Measurements from ENCODE around the gene HYAL4.
"Not testable (repeated sequence)": the region's sequence is repeated elsewhere in the genome, so short reads cannot be mapped to it uniquely, and the experiment has no call there.

Gene HYAL4

DNA sequence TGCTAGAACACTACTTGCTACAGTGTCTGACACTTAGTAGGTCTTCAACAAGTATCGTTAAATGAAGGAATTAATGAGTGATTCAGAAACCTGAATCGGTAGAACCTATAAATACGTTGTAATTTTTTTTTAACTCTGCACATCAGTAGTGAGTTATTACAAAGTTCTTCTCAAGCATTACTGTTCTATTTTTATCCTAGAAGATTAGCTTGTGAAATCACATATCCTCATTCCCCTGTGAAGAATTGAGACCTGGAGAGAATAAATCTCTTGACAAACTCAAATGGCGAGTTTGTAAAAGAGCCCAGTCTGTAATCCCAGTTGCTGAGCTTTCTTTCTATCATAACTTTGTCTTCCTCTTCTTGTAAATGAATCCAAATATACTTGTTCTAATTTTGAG lies 34.7 kb downstream of the HYAL4 start:
- no peak for TF ChIP-seq POLR2AphosphoS5 (IDR thresholded peaks at IDR 0.05; ENCODE audit: low read depth, low read length)
- TF ChIP-seq POLR2A (IDR thresholded peaks at IDR 0.05; ENCODE audit: low read depth, low read length), result no peak
- TF ChIP-seq TAF1 (IDR thresholded peaks at IDR 0.05; ENCODE audit: borderline replicate concordance, low read depth, low read length), result no peak
- DNase-seq (ENCODE audit: insufficient read length) (no peak), FAIRE-seq (no peak)

DNA sequence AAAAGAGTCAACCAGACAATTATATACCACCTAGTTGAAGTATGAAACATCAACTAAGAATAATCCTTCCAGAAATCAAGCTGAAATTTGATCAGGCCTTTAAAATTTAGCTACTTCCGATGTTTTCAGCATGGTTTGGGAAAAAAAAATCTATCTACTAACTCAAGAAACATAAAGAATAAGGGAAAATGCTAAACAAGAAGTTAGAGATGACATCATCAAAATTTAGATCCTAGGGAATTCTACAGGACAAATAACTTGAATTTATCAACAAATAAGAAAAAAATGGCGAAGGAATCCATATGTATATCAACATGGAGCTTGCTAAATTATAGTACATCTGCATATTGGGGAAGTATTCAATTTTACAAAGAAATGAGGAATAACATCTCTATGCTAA lies 36.3 kb downstream of the HYAL4 start:
- FAIRE-seq (no peak), DNase-seq (ENCODE audit: insufficient read length) (no peak)
- TF ChIP-seq POLR2A (IDR thresholded peaks at IDR 0.05; ENCODE audit: low read depth, low read length) (no peak), POLR2AphosphoS5 (IDR thresholded peaks at IDR 0.05; ENCODE audit: low read depth, low read length) (no peak), TAF1 (IDR thresholded peaks at IDR 0.05; ENCODE audit: borderline replicate concordance, low read depth, low read length) (no peak)

DNA sequence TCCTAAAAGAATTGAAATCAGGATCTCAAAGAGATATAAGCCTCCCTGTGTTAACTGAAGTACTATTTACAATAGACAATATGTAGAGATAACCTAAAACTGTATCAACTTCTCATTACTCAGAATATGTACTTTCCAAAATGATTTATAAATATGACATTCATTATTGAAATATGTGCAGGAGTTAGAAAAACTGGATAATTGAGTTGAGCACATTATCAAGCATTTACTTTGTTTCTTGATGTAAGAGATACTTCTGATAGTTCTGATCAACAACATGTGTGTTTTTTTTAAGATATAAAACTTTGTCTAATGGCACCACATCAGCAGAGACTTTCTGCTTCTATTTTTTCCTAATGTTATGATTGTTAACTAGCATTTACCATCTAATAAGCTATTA lies 38.2 kb downstream of the HYAL4 start:
- no peak for FAIRE-seq

DNA sequence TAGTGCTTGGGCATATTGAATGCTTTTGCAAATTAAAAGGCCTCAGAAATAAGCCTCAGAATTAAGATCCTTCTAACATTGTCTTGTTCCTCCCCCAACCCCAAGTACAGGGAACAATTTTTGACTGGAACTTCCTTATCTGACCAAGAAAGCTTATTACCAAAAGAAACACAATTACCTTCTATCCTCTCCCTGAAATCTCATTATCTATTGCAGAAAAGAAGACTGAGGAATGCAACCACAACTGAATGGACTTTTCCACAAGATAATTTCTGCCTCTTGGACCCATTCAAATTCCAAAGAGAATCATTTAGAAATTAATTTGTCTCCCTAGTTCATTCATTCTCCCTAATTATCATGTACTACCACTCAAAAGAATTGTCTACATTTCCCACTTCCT lies 43.2 kb downstream of the HYAL4 start:
- no peak for DNase-seq (ENCODE audit: insufficient read length)
- TF ChIP-seq TAF1 (IDR thresholded peaks at IDR 0.05; ENCODE audit: borderline replicate concordance, low read depth, low read length) (no peak), POLR2A (IDR thresholded peaks at IDR 0.05; ENCODE audit: low read depth, low read length) (no peak), POLR2AphosphoS5 (IDR thresholded peaks at IDR 0.05; ENCODE audit: low read depth, low read length) (no peak)
- FAIRE-seq, result no peak

More for the DNA sequence above, 38.2 kb downstream of the HYAL4 start:
- no peak for DNase-seq (ENCODE audit: insufficient read length)
- TF ChIP-seq TAF1 (IDR thresholded peaks at IDR 0.05; ENCODE audit: borderline replicate concordance, low read depth, low read length) (no peak), POLR2A (IDR thresholded peaks at IDR 0.05; ENCODE audit: low read depth, low read length) (no peak), POLR2AphosphoS5 (IDR thresholded peaks at IDR 0.05; ENCODE audit: low read depth, low read length) (no peak)

DNA sequence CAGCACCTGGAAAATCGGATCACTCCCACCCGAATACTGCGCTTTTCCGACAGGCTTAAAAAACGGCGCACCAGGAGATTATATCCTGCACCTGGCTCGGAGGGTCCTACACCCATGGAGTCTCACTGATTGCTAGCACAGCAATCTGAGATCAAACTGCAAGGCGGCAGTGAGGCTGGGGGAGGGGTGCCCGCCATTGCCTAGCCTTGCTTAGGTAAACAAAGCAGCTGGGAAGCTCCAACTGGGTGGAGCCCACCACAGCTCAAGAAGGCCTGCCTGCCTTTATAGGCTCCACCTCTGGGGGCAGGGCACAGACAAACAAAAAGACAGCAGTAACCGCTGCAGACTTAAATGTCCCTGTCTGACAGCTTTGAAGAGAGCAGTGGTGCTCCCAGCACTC lies 49.8 kb downstream of the HYAL4 start:
- not testable (repeated sequence) for DNase-seq (ENCODE audit: insufficient read length); FAIRE-seq

- no peak for TF ChIP-seq TAF1 (IDR thresholded peaks at IDR 0.05; ENCODE audit: borderline replicate concordance, low read depth, low read length)
- TF ChIP-seq POLR2A (IDR thresholded peaks at IDR 0.05; ENCODE audit: low read depth, low read length), result no peak
- no peak for TF ChIP-seq POLR2AphosphoS5 (IDR thresholded peaks at IDR 0.05; ENCODE audit: low read depth, low read length)
- DNase-seq (ENCODE audit: insufficient read length) (no peak), FAIRE-seq (no peak)
Observed at GRCh38 chr7:123901101-123901500, 56.1 kb downstream of the HYAL4 start.

GRCh38 chr7:123905714-123906113 lies 60.7 kb downstream of the HYAL4 start:
- TF ChIP-seq TAF1 (IDR thresholded peaks at IDR 0.05; ENCODE audit: borderline replicate concordance, low read depth, low read length) (no peak), POLR2A (IDR thresholded peaks at IDR 0.05; ENCODE audit: low read depth, low read length) (no peak), POLR2AphosphoS5 (IDR thresholded peaks at IDR 0.05; ENCODE audit: low read depth, low read length) (no peak)
- no peak for FAIRE-seq
- DNase-seq (ENCODE audit: insufficient read length), result no peak

DNA sequence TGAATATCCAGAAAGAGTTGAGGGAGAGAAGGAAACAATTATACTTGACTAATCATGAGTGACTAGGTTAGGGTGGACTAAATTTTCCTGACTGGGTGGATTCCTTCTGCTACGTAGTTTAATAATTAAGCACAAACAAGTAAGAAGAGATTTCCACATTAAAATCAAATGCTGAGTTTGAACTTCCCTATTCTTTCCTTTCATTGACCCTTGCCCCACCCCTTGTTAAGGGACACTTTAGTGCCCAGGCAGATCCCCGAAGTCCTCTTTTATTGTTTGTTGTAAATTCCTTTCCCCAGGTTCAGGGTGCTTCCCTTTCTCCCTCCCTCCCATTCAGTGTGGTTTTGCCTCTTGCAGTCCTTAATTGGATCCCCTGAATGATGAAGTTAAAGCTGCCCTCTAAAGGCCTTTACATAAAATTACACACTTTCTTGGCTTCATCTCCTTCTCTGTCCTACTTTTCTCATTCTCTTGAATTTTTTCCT lies 71.3 kb downstream of the HYAL4 start:
- DNase-seq (ENCODE audit: insufficient read length) (no peak), FAIRE-seq (no peak)
- TF ChIP-seq POLR2A (IDR thresholded peaks at IDR 0.05; ENCODE audit: low read depth, low read length) (no peak), TAF1 (IDR thresholded peaks at IDR 0.05; ENCODE audit: borderline replicate concordance, low read depth, low read length) (no peak), POLR2AphosphoS5 (IDR thresholded peaks at IDR 0.05; ENCODE audit: low read depth, low read length) (no peak)

GRCh38 chr7:123917878-123918277 lies 72.9 kb downstream of the HYAL4 start:
- FAIRE-seq (no peak), DNase-seq (ENCODE audit: insufficient read length) (no peak)
- TF ChIP-seq POLR2A (IDR thresholded peaks at IDR 0.05; ENCODE audit: low read depth, low read length) (no peak), POLR2AphosphoS5 (IDR thresholded peaks at IDR 0.05; ENCODE audit: low read depth, low read length) (no peak), TAF1 (IDR thresholded peaks at IDR 0.05; ENCODE audit: borderline replicate concordance, low read depth, low read length) (no peak)

- no peak for TF ChIP-seq TAF1 (IDR thresholded peaks at IDR 0.05; ENCODE audit: borderline replicate concordance, low read depth, low read length)
- no peak for TF ChIP-seq POLR2A (IDR thresholded peaks at IDR 0.05; ENCODE audit: low read depth, low read length)
- no peak for TF ChIP-seq POLR2AphosphoS5 (IDR thresholded peaks at IDR 0.05; ENCODE audit: low read depth, low read length)
- DNase-seq (ENCODE audit: insufficient read length), result no peak
- FAIRE-seq, result no peak
Observed at GRCh38 chr7:123918309-123918708, 73.3 kb downstream of the HYAL4 start.

DNA sequence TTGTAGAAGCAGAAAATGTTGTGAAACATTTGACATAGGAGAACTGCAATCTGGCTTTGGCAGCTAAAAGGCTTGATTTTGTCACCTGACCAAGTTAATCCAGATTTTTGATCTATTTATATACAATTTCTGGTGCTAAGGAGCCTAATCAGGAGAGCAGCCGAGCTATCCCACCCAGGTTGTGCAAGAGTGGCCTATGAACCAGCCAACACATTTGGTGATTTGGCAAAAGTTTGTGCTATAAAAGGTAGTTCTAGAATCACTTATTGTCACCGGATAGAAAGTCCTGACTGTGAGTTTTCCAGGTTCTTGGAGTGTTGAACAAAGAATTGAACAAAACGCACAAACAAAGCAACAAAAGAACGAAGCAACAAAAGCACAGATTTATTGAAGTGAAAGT lies 78.6 kb downstream of the HYAL4 start:
- no peak for DNase-seq (ENCODE audit: insufficient read length)
- no peak for TF ChIP-seq POLR2AphosphoS5 (IDR thresholded peaks at IDR 0.05; ENCODE audit: low read depth, low read length)
- no peak for TF ChIP-seq POLR2A (IDR thresholded peaks at IDR 0.05; ENCODE audit: low read depth, low read length)
- no peak for TF ChIP-seq TAF1 (IDR thresholded peaks at IDR 0.05; ENCODE audit: borderline replicate concordance, low read depth, low read length)
- no peak for FAIRE-seq

DNA sequence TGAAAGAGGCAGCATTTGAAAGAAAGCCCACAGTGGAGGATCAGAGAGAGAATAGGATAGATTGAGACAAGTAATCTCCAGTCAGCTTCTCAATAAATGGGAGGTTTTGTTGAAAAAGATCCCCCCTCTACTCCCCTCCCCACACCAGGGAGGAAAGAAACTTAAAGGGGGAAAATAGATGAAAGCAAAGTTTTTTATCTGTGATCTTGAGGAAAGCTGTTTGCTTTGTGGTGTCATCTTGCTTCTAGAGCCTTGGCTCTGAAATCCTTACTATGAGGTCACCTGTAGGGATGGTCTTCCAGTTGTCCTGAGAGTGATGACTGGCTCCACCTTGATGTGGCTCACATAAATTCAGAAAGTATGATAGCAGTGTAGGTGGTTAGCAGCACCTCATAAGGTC lies 80.0 kb downstream of the HYAL4 start, which contains the start of gene SPAM1:
TSS of gene SPAM1 (plus strand) at position 301 of the 400 bp plus-strand sequence. CDS start 28,330 bp downstream, outside the sequence.
- no peak for TF ChIP-seq POLR2A (IDR thresholded peaks at IDR 0.05; ENCODE audit: low read depth, low read length)
- FAIRE-seq (no peak), DNase-seq (ENCODE audit: insufficient read length) (no peak)
